HK-2 (cell line): ENCODE data around the gene LGALS3BP.

ENCODE experiments used
- DNase-seq: peaks from one replicate; pipeline ENCODE4 v3.0.0-alpha.2; 2018; ENCODE audit not compliant: unreplicated experiment

LGALS3BP gene

GRCh38 chr17:78981010-78981888 lies 1.5 kb upstream of the LGALS3BP start:
- DNase-seq, result no peak

GRCh38 chr17:78980624-78980972 lies 875 bp upstream of the LGALS3BP start:
- DNase-seq, result no peak

DNA sequence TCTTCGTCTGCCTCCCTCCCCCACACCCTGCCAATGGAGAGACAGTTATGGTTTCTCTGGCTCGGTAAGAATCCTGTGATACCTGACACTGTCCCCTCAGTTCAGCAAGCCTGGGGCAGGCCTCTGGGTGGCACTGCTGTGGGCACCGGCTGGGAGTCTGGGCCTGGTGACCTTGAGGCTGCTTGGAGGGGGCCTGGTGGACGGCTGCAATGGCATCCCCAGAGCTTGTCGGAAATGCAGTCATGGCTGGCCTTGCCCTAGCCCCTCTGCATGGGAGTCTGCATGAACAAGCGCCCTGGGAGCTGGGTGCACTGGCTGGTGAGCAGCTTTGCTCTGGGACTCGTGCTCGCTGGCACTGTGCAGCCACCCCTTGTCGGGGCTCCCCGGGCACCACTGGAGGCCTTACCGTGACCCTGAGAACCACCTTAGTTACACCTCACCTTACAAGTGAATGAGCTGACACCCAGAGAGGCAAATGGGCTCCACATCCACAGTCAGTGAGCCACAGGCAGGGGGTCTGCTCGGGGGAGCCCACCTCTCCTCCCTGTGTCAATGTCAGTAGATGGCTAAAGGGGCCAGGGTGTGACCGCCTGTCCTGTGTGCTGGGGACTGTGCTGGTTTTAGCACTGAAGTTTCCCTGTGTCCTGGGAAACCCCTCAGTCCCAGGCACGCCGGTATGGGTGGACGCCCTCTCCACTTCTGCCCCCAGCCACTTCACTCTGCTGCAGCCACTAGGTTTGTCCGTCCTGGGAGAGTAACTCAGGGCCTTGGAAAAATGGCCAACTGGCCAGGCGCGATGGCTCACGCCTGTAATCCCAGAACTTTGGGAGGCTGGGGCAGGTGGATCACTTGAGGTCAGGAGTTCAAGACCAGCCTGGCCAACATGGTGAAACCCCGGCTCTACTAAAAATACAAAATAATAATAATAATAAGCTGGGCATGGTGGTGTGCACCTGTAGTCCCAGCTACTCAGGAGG lies 1.4 kb downstream of the LGALS3BP start:
- DNase-seq, result no peak

- DNase-seq, result no peak
These were observed 2.1 kb downstream of the LGALS3BP start for GRCh38 chr17:78977681-78977943.

DNA sequence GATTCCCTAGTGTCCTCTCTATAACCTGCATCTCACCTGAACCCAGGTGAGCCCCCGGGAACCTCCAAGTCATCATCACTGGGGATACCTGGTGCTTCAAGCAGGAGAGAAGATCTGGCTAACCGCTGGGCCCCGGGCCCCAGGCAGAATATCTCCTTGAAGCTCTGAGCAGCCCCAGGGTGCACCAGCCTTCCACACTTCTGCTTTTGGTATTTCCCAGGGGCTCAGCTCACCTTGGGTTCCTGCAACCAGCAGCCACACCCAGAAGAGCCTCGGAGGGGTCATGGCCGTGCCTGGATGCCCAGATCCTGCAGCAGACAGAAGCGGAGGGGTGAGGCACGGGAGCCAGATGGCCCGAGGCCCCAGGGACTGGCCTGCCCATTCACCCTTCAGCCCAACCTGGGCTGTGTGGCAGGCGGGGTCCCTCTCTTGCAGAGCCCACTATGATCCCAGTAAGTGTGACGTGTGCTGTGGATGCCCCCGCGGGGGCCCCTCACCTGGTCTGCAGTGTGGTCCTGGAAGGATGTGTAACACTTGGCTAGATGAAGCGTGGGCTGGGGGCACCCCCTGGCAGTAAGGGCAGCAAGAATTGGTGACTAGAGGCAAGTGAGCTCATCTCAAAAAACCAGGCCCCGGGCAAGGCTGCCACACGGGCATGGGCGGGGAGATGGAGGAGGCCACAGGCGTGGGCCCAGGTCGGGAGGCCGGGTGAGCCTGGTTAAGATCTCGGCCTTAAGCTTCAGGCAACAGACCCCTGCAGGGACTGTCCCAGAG lies 2.6 kb downstream of the LGALS3BP start:
- no peak for DNase-seq

DNA sequence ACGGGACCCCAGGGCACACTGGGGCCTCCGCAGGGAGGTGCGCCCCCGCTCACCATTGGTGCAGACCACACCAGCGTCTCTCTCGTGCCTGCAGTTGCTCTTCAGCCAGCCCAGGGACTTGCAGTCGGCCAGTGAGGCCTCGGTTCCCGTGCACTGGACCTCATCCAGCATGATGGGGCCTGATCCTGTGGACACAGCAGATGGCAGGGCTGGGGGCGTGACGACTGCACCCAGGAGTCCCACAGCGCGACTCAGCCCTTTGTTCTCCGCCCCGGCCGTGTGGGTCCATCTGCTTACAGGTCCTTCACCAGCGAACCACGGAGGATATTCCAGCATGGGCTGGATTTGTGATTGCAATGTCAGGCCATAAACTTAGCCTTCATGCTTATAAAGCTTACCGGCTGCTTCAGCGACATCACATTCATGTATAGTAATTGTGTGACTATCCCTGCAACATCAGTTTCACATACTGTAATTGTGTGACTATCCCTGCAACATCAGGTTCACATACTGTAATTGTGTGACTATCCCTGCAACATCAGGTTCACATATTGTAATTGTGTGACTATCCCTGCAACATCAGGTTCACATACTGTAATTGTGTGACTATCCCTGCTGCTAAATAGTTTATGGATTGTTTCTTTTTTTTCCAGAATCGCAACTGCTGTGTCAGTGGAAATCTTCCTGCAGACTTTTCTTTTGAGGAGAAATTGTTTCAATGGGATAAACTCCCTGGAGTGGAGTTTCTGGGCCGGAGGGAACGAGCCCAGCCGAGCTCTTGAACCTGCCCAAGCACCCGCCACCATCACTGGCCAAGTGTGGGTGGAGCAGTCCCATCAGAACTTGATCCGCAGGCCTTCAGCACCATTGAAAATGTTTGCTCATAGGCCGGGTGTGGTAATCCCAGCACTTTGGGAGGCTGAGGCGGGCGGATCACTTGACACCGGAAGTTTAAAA lies 4.8 kb downstream of the LGALS3BP start:
- peak; percentile 34 for DNase-seq

DNA sequence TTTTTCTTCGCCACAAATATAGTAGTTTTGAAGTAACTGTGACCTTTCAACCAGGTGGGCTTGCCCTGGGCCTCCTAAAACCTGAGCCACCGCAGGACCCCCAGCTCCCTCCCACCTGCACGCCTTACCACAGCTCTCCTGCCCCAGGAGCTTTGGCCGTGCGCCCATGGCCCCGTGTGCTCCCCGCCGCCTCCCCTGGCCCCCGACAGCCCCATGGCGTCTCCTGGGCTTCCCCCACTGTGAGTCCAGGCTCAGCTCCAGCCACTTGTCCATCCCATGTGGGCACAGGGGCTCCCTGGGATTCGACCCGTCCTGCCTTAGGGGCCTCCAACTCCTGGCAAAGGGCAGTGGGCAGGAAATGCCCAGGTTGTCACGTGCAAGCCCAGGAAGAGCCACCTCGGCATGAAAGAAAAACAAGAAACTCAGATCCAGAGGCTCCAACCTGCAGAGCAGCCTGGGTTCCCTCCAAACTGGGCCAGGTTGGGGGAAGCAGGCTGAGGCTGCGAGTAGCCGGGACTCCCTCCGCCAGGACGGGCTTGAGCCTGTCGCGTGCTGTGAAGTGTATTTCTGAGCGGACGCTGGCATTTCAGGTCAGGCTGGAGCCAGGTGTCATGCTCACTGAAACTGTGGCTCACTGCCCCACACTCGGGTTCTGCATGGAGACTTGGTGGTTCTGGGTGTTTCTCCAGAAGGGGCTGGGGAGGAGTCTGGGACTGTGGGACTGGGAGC lies 5.8 kb downstream of the LGALS3BP start:
- no peak for DNase-seq

- no peak for DNase-seq
These were observed 6.5 kb downstream of the LGALS3BP start for GRCh38 chr17:78973196-78973595.

DNA sequence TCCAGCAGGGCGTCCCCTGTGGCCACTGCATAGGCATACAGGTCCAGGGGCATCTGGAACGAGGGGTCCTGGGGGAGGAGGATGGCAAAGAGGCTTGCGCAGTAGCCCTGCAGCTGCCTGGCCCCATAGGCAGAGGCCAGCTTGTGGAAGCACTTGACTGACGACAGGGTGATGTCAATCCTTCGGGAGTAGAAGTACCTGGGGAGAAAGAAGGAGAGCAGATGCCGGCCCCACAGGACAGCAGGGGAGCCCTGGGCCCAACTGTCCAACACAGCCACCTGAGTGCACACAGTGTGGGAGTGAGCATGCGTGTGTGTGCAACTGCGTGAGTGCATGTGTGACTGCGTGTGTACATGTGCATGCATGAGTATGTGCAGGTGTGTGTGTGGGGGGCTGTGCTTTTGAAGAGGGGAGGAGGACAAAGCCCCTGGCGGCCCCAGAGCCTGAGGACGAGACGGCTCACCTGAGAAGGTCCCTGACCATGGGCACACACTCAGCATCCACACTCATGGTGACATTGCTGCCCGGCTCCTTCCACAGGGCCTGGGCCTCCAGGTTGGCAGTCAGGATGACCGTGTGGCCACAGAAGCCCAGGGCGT lies 7.1 kb downstream of the LGALS3BP start:
- DNase-seq, result no peak

DNA sequence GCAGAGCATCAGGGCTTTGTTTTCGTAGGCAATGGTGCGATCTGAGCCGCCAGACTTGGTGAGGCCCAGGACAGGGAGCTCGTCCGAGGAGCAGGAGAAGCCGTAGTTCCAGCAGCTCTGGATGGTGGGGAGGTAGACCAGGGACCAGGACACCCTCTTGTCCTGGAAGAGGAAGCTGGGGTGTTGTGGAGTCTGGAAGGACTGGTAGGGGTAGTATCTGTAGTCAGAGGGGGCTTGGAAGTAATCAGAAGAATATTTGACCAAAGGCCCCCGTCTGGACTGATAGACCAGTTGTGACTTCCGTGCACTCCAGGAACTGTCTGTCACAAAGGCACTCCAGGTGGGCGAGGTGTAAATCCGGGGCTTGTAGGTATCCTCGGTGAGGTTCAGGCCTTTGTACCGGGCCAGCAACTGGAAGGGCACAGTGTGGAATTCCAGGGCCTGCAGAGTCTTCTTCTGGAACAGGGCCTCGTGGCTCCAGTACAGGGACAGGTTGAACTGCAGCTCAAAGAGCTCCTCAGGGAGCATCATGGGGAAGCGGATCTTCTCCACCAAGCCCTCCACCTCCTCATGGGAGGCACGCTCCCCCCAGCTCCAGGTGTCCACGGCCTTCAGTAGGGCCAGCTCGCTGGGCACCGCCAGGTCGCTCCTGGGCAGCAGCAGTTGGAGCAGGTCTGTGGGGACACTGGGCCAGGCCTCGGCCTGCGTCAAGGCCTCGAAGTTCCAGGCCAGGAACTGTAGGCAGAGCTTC lies 7.8 kb downstream of the LGALS3BP start:
- DNase-seq, result no peak

DNA sequence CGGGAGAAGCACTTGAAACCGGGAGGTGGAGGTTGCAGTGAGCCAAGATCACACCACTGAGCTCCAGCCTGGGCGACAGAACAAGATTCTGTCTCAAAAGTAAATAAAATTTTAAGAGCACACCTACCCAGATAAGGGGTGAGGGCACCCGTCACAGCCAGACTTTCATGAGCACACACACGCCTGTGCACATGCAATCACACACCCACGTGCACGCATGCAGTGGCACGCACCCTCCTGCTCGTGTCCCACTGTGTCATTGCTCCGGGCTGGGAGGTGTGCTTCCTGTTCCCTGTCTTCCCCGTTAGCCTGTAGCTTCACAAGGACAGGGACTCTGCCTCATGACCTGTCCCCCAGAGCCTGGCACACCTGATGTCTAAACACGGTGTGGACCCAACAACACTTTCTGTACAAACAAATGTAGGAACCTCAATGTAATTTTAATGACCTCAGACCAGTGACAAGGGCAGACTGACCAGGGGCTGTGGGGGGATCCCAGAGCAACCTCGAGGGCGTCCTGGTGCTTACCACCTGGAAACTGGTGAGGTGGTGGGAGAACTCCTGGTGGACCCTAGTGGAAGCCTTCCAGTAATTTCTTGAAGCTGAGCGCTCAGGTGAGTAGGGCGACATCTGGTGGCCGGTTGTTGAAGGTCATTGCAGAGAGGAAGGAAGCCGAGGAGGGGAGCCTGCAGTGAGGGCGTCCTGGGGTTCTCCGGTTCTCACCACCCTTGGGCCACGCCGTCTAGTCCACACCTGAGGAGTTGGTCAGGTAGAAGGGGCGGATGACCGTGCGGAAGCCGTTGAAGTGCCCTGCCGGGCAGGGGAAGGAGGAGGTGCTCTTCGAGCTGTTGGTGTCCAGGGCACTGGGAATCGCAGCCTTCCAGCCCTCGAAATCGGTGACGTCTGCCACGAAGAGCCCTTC lies 8.6 kb downstream of the LGALS3BP start:
- peak; percentile 73 for DNase-seq

- DNase-seq, result no peak
These were observed 9.9 kb downstream of the LGALS3BP start for GRCh38 chr17:78969865-78970264.

DNA sequence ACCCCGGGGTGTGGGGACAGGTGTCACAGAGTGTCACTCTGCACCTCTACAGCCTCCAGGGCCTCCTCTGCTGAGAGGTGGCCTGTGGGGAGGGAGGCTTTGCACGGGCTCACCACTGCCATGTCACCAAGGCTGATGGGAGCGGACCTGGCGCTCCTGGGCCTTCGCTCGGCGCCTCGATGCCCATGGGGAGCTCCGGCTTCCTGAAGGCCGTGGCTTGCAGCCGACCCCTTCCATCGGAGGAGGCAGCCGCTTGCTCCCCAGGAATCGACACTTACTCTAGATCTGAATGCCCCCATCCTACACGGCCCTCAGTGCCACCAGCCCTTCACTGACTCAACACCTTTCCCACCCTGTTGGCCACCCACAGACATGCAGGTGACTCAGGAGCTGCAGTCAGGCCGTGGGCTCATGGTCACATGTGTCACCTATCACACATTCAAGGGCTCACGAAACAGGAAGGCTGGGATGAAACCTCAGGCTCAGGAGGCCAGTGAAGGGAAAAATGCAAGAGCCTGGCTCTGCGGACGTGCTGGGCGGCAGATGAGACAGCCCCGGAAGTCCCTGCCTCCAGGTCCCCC lies 11.9 kb downstream of the LGALS3BP start:
- peak; percentile 57 for DNase-seq

GRCh38 chr17:78966910-78967600 lies 12.7 kb downstream of the LGALS3BP start:
- DNase-seq, result no peak

GRCh38 chr17:78966123-78966813 lies 13.5 kb downstream of the LGALS3BP start:
- DNase-seq, result no peak

DNA sequence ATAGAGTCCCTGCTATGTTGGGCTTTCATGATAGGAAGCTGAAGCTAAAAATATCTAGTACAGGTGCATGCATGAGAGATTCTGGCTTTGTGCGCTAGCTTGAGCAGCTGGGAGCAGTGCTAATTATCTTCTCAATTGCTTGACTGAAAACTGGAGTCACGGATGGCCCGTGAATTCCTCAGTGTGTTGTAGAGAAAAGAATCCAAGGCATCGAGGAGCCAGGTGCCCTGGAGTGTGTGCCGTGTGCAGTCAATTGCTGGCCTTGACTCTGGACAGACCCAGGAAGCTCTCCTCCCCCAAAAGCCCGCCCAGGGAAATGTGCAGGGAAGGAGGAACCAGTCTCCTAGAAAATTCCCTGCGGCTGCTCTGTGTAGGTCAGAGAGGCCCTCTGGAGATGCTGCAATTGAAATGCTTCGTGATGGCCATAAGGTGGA lies 14.2 kb downstream of the LGALS3BP start:
- no peak for DNase-seq
